Activated CD4-positive, CD25-positive, alpha-beta regulatory T cell treated with anti-CD3 and anti-CD28 coated beads, Interleukin-2, amount 50 U/mL, for 72 hours (primary cell): Measurements from ENCODE around the gene FAM117B.

ENCODE experiments used
- DNase-seq: peaks from one replicate; pipeline ENCODE4 v3.0.0; 2021

The FAM117B gene

GRCh38 chr2:202634556-202635427, at the start of gene FAM117B:
Gene FAM117B, plus strand, starts transcription at chr2:202634969. Its CDS starts 219 bp downstream, at chr2:202635188.
- peak; percentile 94 for DNase-seq

GRCh38 chr2:202588647-202589581, 45.9 kb upstream of the FAM117B start:
- DNase-seq, result peak; percentile 50

- DNase-seq, result no peak
Observed at GRCh38 chr2:202589582-202589949, 45.2 kb upstream of the FAM117B start.

- no peak for DNase-seq
Observed at GRCh38 chr2:202592566-202592965, 42.2 kb upstream of the FAM117B start.

- DNase-seq, result no peak
Observed at GRCh38 chr2:202599105-202599504, 35.7 kb upstream of the FAM117B start.

- DNase-seq, result no peak
Observed at GRCh38 chr2:202599911-202600310, 34.9 kb upstream of the FAM117B start.

- no peak for DNase-seq
Observed at GRCh38 chr2:202604699-202605098, 30.1 kb upstream of the FAM117B start.

GRCh38 chr2:202605174-202605573, 29.6 kb upstream of the FAM117B start:
- no peak for DNase-seq

GRCh38 chr2:202608142-202608852, 26.5 kb upstream of the FAM117B start:
- no peak for DNase-seq

- no peak for DNase-seq
Observed at GRCh38 chr2:202609381-202610145, 25.2 kb upstream of the FAM117B start.

GRCh38 chr2:202610380-202610779, 24.4 kb upstream of the FAM117B start:
- no peak for DNase-seq

GRCh38 chr2:202612145-202612544, 22.6 kb upstream of the FAM117B start:
- DNase-seq, result no peak

- no peak for DNase-seq
Observed at GRCh38 chr2:202613479-202613878, 21.3 kb upstream of the FAM117B start.

GRCh38 chr2:202624133-202624532, 10.6 kb upstream of the FAM117B start:
- no peak for DNase-seq

- DNase-seq, result no peak
Observed at GRCh38 chr2:202627042-202627441, 7.7 kb upstream of the FAM117B start.

GRCh38 chr2:202628646-202629198, 6.0 kb upstream of the FAM117B start:
- no peak for DNase-seq

GRCh38 chr2:202632682-202633290, 2.0 kb upstream of the FAM117B start:
- no peak for DNase-seq

- DNase-seq, result no peak
Observed at GRCh38 chr2:202633470-202633869, 1.3 kb upstream of the FAM117B start.

GRCh38 chr2:202635428-202636212, 851 bp downstream of the FAM117B start:
- DNase-seq, result peak; percentile 79

- DNase-seq, result no peak
Observed at GRCh38 chr2:202636213-202636513, 1.4 kb downstream of the FAM117B start.

- no peak for DNase-seq
Observed at GRCh38 chr2:202638721-202639120, 4.0 kb downstream of the FAM117B start.
